ENCODE results near the gene PDE1A. TPM values are rescaled to one million over a fixed set of nuclear protein-coding genes. Genes with fewer than 3 reads are reported as not detected.

The PDE1A gene
- total RNA-seq, 1 donor: 42.0 TPM

DNA sequence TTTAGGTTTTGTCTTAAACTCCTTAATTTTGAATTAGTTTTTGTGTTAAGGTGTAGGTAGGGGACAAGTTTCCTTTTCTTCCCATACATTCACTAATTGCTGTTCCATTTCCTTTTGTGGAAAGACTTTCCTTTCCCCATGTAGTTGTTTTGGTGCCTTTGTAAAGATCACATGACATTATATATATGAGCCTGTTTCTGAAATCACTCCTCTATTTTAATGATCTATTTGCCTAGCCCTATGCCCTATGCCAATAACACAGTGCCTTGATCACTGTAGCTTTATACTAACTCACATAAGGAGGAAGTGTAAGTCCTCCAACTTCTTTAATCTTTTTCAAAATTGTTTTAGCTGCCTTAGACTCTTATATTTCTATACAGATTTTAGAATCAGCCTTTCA lies 229.3 kb downstream of the PDE1A start:
- TF ChIP-seq, protein P1, sequence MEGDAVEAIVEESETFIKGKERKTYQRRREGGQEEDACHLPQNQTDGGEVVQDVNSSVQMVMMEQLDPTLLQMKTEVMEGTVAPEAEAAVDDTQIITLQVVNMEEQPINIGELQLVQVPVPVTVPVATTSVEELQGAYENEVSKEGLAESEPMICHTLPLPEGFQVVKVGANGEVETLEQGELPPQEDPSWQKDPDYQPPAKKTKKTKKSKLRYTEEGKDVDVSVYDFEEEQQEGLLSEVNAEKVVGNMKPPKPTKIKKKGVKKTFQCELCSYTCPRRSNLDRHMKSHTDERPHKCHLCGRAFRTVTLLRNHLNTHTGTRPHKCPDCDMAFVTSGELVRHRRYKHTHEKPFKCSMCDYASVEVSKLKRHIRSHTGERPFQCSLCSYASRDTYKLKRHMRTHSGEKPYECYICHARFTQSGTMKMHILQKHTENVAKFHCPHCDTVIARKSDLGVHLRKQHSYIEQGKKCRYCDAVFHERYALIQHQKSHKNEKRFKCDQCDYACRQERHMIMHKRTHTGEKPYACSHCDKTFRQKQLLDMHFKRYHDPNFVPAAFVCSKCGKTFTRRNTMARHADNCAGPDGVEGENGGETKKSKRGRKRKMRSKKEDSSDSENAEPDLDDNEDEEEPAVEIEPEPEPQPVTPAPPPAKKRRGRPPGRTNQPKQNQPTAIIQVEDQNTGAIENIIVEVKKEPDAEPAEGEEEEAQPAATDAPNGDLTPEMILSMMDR (IDR thresholded peaks at IDR 0.05; ENCODE audit: extremely low read depth, low read depth, low read length): no peak
- no peaks in the 10 kb centered on the region for H3K79me2 ChIP-seq (ENCODE audit: insufficient read depth, low read length)

DNA sequence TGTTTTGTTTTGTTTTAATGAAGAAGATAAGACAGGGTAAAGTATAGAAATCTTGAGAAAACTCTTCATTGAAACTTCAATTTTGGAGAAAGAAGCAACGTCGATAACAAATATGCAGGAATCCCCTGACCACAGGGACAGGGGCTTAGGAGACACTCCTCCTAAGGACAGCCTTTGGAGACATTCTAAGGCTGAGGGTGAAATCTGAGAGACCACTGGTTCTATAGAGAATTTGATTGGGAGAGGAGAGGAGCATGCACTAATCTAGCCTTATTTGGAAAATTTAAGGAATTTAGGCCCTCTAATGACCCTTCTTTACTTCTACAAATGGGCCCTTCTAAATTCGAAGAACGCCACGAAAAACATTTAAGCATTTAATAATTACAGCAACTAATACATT lies 233.5 kb downstream of the PDE1A start:
- no peak overlapping the region for H3K4me2 ChIP-seq (ENCODE audit: insufficient read depth, low read length)
- H4K20me1 ChIP-seq (ENCODE audit: insufficient read depth, low read length): no peaks in the 10 kb centered on the region
- no peaks in the 10 kb centered on the region for H3K79me2 ChIP-seq (ENCODE audit: insufficient read depth, low read length)
- H3K27ac ChIP-seq (ENCODE audit: low read depth, low read length): no peak overlapping the region
- DNase-seq (ENCODE audit: insufficient read length, low spot score, missing footprints): no peak
- no peaks in the 10 kb centered on the region for H3K27me3 ChIP-seq (ENCODE audit: insufficient read depth, low read length)
- H3K4me3 ChIP-seq (ENCODE audit: insufficient read depth, low read length): no peak overlapping the region
- H3K4me1 ChIP-seq (ENCODE audit: insufficient read depth, low read length): no peaks in the 10 kb centered on the region
- H2AFZ ChIP-seq (ENCODE audit: low read length): no peak overlapping the region
- no peaks in the 10 kb centered on the region for H3K9me3 ChIP-seq (ENCODE audit: low read depth, low read length)
- TF ChIP-seq, protein P1 (IDR thresholded peaks at IDR 0.05; ENCODE audit: extremely low read depth, low read depth, low read length): no peak
- no peaks in the 10 kb centered on the region for H3K36me3 ChIP-seq (ENCODE audit: insufficient read depth, low read length)

More for the DNA sequence above, 229.3 kb downstream of the PDE1A start:
- Histone ChIP-seq H3K4me3 (ENCODE audit: insufficient read depth, low read length) (no peak overlapping the region), H4K20me1 (ENCODE audit: insufficient read depth, low read length) (no peaks in the 10 kb centered on the region), H3K4me1 (ENCODE audit: insufficient read depth, low read length) (no peaks in the 10 kb centered on the region), H3K27ac (ENCODE audit: low read depth, low read length) (no peak overlapping the region), H3K9me3 (ENCODE audit: low read depth, low read length) (no peaks in the 10 kb centered on the region), H2AFZ (ENCODE audit: low read length) (no peak overlapping the region), H3K4me2 (ENCODE audit: insufficient read depth, low read length) (no peak overlapping the region), H3K36me3 (ENCODE audit: insufficient read depth, low read length) (no peaks in the 10 kb centered on the region), H3K27me3 (ENCODE audit: insufficient read depth, low read length) (no peaks in the 10 kb centered on the region)
- no peak for DNase-seq (ENCODE audit: insufficient read length, low spot score, missing footprints)

DNA sequence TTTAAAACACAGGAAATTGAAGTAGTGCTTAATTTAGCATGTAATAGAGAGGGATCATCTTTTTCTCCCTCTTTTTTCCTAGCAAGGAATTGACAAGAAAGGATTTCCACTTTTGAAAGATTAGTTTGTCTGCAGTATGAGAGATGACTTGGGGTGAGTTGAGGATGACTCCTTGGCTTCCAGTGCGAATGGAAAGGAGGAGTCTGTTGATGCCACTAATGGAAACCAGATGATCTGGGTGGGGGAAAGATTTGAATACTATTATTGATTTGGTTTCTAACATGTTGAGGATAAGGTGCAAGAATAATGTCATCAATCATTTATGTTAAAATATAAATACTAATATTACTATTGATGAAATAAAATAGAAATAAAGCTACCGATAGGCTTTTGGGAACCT lies 235.8 kb downstream of the PDE1A start:
- H3K27ac ChIP-seq (ENCODE audit: low read depth, low read length): no peak overlapping the region
- H3K27me3 ChIP-seq (ENCODE audit: insufficient read depth, low read length): no peaks in the 10 kb centered on the region
- H2AFZ ChIP-seq (ENCODE audit: low read length): no peak overlapping the region
- TF ChIP-seq, protein P1 (IDR thresholded peaks at IDR 0.05; ENCODE audit: extremely low read depth, low read depth, low read length): no peak
- DNase-seq (ENCODE audit: insufficient read length, low spot score, missing footprints): no peak
- H4K20me1 ChIP-seq (ENCODE audit: insufficient read depth, low read length): no peaks in the 10 kb centered on the region
- H3K4me3 ChIP-seq (ENCODE audit: insufficient read depth, low read length): no peak overlapping the region
- H3K79me2 ChIP-seq (ENCODE audit: insufficient read depth, low read length): no peaks in the 10 kb centered on the region
- H3K4me2 ChIP-seq (ENCODE audit: insufficient read depth, low read length): no peak overlapping the region
- H3K36me3 ChIP-seq (ENCODE audit: insufficient read depth, low read length): no peaks in the 10 kb centered on the region
- no peaks in the 10 kb centered on the region for H3K9me3 ChIP-seq (ENCODE audit: low read depth, low read length)
- no peaks in the 10 kb centered on the region for H3K4me1 ChIP-seq (ENCODE audit: insufficient read depth, low read length)

DNA sequence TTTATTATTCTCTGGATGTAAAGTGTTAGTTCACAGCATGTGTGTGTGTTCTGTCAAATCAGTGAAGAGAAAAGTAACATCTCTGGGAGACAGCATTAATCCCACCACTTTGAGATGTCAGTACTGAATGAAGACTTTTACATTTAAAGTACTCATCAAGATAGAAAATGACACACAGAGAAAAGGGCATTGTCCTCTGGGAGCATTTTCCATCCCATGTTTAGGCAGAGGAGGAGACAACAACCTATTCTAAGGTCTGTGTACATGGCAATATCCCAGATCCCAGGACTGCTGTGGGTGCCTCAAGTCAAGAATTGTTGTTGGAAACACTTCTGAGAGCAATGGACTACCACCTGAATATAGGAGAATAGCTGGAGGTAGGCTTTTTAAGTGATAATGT lies 239.7 kb downstream of the PDE1A start:
- Histone ChIP-seq H3K79me2 (ENCODE audit: insufficient read depth, low read length) (no peaks in the 10 kb centered on the region), H3K4me2 (ENCODE audit: insufficient read depth, low read length) (no peak overlapping the region), H3K9me3 (ENCODE audit: low read depth, low read length) (no peaks in the 10 kb centered on the region), H2AFZ (ENCODE audit: low read length) (no peak overlapping the region), H3K36me3 (ENCODE audit: insufficient read depth, low read length) (no peaks in the 10 kb centered on the region), H3K4me1 (ENCODE audit: insufficient read depth, low read length) (peaks cover 7% of the 10 kb centered on the region), H3K27me3 (ENCODE audit: insufficient read depth, low read length) (no peaks in the 10 kb centered on the region), H3K4me3 (ENCODE audit: insufficient read depth, low read length) (no peak overlapping the region), H4K20me1 (ENCODE audit: insufficient read depth, low read length) (no peaks in the 10 kb centered on the region), H3K27ac (ENCODE audit: low read depth, low read length) (no peak overlapping the region)
- TF ChIP-seq, protein P1 (IDR thresholded peaks at IDR 0.05; ENCODE audit: extremely low read depth, low read depth, low read length): no peak
- DNase-seq (ENCODE audit: insufficient read length, low spot score, missing footprints): no peak

All from osteoblast (primary cell).